ENCODE data around the gene STOML3.

The STOML3 gene

DNA sequence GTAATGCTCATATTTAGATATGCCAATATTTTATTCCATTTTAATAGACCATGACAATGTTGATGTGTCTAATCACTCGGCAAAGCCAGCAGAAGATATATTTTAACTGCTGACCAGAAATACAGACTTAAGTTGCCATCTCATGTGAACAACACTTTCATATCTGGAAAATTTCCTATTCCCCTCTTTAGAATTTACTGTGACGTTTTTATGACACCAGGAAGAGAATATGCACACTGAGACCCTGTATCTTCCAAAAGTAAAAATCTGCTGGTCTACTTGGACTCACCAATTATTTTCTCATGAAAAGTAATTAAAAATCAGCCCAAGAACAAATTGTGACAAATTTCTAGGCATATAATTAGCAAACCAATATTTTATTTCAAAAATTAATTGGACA lies 45.2 kb upstream of the STOML3 start:
- H3K27ac ChIP-seq (replicated peaks): peak overlapping the region; percentile 91
- no peak for DNase-seq (ENCODE audit: low read depth in 1 of 2, low spot score in 1 of 2)
- TF ChIP-seq, protein P1, sequence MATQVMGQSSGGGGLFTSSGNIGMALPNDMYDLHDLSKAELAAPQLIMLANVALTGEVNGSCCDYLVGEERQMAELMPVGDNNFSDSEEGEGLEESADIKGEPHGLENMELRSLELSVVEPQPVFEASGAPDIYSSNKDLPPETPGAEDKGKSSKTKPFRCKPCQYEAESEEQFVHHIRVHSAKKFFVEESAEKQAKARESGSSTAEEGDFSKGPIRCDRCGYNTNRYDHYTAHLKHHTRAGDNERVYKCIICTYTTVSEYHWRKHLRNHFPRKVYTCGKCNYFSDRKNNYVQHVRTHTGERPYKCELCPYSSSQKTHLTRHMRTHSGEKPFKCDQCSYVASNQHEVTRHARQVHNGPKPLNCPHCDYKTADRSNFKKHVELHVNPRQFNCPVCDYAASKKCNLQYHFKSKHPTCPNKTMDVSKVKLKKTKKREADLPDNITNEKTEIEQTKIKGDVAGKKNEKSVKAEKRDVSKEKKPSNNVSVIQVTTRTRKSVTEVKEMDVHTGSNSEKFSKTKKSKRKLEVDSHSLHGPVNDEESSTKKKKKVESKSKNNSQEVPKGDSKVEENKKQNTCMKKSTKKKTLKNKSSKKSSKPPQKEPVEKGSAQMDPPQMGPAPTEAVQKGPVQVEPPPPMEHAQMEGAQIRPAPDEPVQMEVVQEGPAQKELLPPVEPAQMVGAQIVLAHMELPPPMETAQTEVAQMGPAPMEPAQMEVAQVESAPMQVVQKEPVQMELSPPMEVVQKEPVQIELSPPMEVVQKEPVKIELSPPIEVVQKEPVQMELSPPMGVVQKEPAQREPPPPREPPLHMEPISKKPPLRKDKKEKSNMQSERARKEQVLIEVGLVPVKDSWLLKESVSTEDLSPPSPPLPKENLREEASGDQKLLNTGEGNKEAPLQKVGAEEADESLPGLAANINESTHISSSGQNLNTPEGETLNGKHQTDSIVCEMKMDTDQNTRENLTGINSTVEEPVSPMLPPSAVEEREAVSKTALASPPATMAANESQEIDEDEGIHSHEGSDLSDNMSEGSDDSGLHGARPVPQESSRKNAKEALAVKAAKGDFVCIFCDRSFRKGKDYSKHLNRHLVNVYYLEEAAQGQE (IDR thresholded peaks at IDR 0.05; ENCODE audit: insufficient replicate concordance, low read depth): no peak
- no peak for TF ChIP-seq POLR2AphosphoS5 (IDR thresholded peaks at IDR 0.05; ENCODE audit: low read depth)
- TF ChIP-seq SPI1 (IDR thresholded peaks at IDR 0.05; ENCODE audit: borderline replicate concordance, low read depth): no peak
- TF ChIP-seq, protein P2, sequence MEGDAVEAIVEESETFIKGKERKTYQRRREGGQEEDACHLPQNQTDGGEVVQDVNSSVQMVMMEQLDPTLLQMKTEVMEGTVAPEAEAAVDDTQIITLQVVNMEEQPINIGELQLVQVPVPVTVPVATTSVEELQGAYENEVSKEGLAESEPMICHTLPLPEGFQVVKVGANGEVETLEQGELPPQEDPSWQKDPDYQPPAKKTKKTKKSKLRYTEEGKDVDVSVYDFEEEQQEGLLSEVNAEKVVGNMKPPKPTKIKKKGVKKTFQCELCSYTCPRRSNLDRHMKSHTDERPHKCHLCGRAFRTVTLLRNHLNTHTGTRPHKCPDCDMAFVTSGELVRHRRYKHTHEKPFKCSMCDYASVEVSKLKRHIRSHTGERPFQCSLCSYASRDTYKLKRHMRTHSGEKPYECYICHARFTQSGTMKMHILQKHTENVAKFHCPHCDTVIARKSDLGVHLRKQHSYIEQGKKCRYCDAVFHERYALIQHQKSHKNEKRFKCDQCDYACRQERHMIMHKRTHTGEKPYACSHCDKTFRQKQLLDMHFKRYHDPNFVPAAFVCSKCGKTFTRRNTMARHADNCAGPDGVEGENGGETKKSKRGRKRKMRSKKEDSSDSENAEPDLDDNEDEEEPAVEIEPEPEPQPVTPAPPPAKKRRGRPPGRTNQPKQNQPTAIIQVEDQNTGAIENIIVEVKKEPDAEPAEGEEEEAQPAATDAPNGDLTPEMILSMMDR (IDR thresholded peaks at IDR 0.05; ENCODE audit: insufficient read depth, low read length): no peak
- no peak for TF ChIP-seq GABPA (IDR thresholded peaks at IDR 0.05; ENCODE audit: low read depth)

DNA sequence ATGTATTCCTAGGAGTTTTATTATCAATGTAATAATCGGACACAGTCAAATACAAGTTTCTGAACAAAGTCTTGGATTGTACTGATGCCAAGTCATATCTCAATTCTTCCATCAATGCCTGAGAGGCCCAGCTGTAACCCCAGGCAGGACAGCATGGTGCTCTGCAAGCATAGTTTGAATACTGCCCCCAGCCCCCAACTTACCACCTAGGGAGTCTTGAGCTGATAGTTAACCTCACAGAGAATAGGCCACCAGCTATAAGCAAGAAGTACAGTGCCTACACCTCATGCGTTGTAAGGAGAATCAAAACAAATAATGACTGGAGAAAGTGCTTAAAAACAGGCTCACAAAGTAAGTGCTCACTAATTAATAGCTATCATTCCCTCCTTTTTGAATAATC lies 44.6 kb upstream of the STOML3 start:
- TF ChIP-seq SPI1 (IDR thresholded peaks at IDR 0.05; ENCODE audit: borderline replicate concordance, low read depth) (no peak), POLR2AphosphoS5 (IDR thresholded peaks at IDR 0.05; ENCODE audit: low read depth) (no peak), GABPA (IDR thresholded peaks at IDR 0.05; ENCODE audit: low read depth) (no peak)
- TF ChIP-seq, protein P2 (IDR thresholded peaks at IDR 0.05; ENCODE audit: insufficient read depth, low read length): no peak
- TF ChIP-seq, protein P1 (IDR thresholded peaks at IDR 0.05; ENCODE audit: insufficient replicate concordance, low read depth): no peak
- H3K27ac ChIP-seq (replicated peaks): peak overlapping the region; percentile 91
- H3K4me3 ChIP-seq (replicated peaks; ENCODE audit: insufficient read depth, low read length): peak overlapping the region; percentile 85
- H3K27me3 ChIP-seq (ENCODE audit: insufficient read depth, poor library complexity, severe bottlenecking): no peaks in the 10 kb centered on the region
- DNase-seq (ENCODE audit: low read depth in 1 of 2, low spot score in 1 of 2): no peak

More for the DNA sequence above, 45.2 kb upstream of the STOML3 start:
- Histone ChIP-seq H3K27me3 (ENCODE audit: insufficient read depth, poor library complexity, severe bottlenecking) (no peaks in the 10 kb centered on the region), H3K4me3 (replicated peaks; ENCODE audit: insufficient read depth, low read length) (peak overlapping the region; percentile 85)

DNA sequence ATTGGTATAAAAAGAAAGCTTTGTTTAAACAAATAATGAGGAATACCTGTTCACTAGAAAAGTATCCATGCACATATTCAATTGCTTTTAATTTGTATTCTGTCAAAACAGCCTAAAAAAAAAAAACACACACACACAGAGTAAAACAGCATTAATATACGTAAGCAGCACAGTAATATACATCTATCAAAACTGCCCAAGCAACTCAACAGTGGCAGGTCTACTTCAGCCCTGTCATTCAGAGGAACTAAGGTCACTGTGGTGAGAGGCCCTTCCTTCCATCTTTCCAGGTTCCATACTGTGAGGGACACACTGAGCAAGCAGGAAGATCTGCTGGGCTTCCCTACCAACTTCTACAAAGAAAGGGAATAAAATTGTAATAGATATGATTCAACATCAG lies 43.5 kb upstream of the STOML3 start:
- no peak for TF ChIP-seq GABPA (IDR thresholded peaks at IDR 0.05; ENCODE audit: low read depth)
- Histone ChIP-seq H3K27ac (replicated peaks) (no peak overlapping the region), H3K27me3 (ENCODE audit: insufficient read depth, poor library complexity, severe bottlenecking) (no peaks in the 10 kb centered on the region), H3K4me3 (replicated peaks; ENCODE audit: insufficient read depth, low read length) (no peak overlapping the region)
- no peak for DNase-seq (ENCODE audit: low read depth in 1 of 2, low spot score in 1 of 2)

DNA sequence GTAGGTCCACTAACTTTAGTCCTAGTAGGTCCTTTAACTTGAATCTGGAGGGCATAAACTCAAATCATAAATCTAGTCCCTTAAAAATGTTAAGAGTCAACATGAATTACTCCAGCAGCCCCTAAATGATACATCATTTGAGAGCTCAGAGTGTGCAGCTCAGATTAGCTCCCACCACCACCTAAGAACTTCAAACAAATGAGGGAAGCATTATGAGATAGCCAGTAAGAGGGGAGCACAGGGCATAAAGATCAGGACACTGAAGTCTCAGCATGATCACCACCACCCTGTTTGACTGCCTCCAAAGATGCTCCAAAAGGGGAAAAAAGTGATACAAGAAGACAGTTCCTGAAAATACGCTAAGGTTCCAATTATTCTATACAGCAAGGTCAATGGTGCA lies 41.5 kb upstream of the STOML3 start:
- TF ChIP-seq POLR2AphosphoS5 (IDR thresholded peaks at IDR 0.05; ENCODE audit: low read depth) (no peak), SPI1 (IDR thresholded peaks at IDR 0.05; ENCODE audit: borderline replicate concordance, low read depth) (no peak), GABPA (IDR thresholded peaks at IDR 0.05; ENCODE audit: low read depth) (no peak)
- TF ChIP-seq, protein P1 (IDR thresholded peaks at IDR 0.05; ENCODE audit: insufficient replicate concordance, low read depth): no peak
- TF ChIP-seq, protein P2 (IDR thresholded peaks at IDR 0.05; ENCODE audit: insufficient read depth, low read length): no peak
- no peak for DNase-seq (ENCODE audit: low read depth in 1 of 2, low spot score in 1 of 2)
- no peaks in the 10 kb centered on the region for H3K27me3 ChIP-seq (ENCODE audit: insufficient read depth, poor library complexity, severe bottlenecking)
- no peak overlapping the region for H3K4me3 ChIP-seq (replicated peaks; ENCODE audit: insufficient read depth, low read length)
- H3K27ac ChIP-seq (replicated peaks): no peak overlapping the region

Data from HL-60 (cell line).